Gastroesophageal sphincter (tissue), 3 donors: Measurements from ENCODE around the gene MMD2.

Experiments used
- CTCF ChIP-seq, 4 experiments: fragments of 200-600 bp in 2 of 4; fragments of 450-650 bp in 2 of 4; sonication (generic) in 1 of 4; IDR thresholded peaks; one replicate each; pipeline ENCODE4 v1.5.1; 2017 to 2019; ENCODE audit warnings: antibody characterized with exemption in 4 of 4, mild to moderate bottlenecking in 2 of 4, moderate library complexity in 2 of 4
- EP300 ChIP-seq: sonication (generic); formaldehyde crosslinking; IDR thresholded peaks from one replicate; pipeline ENCODE4 v1.6.1; 2017; ENCODE audit warnings: antibody characterized with exemption, mild to moderate bottlenecking
- POLR2AphosphoS5 ChIP-seq: sonication (generic); formaldehyde crosslinking; IDR thresholded peaks from one replicate; pipeline ENCODE4 v1.6.1; 2017; ENCODE audit warnings: antibody characterized with exemption

- TF ChIP-seq POLR2AphosphoS5: no peak
- TF ChIP-seq CTCF (IDR thresholded peaks at IDR 0.05): no peak
- TF ChIP-seq EP300: no peak
These were observed 78.8 kb downstream of the MMD2 start for GRCh38 chr7:4880218-4880617.
